A549 (cell line): Measurements from ENCODE around the gene SCIN. TPM values are rescaled to one million over a fixed set of nuclear protein-coding genes. Genes with fewer than 3 reads are reported as not detected.
A peak's percentile ranks its signal among the peaks of the same experiment; 100 is the strongest.

ENCODE experiments used
- ATAC-seq, 2 experiments: fragments of 200-7000 bp in 1 of 2; fragments of >200 bp in 1 of 2; cut with Nextera tagmentation in 1 of 2; cut with Tn5 transposase in 1 of 2; 3 replicates each; pipeline versions ENCODE4 v1.8.0 to v1.9.1; 2018 to 2020; ENCODE audit warnings: mild to moderate bottlenecking in 1 of 2, moderate library complexity in 1 of 2
- CTCF ChIA-PET: fragments of 300-600 bp; sonication (Branson Sonifier 250); formaldehyde crosslinking; extraction: SDS; loops from one replicate; lab custom pipeline; 2021; ENCODE audit warnings: antibody characterized with exemption, inconsistent platforms; lab: Yijun Ruan, JAX
- POLR2A ChIA-PET: fragments of 350-600 bp; formaldehyde crosslinking; extraction: SDS; loops from one replicate; lab custom pipeline; 2021; ENCODE audit warnings: antibody characterized with exemption, inconsistent platforms; lab: Yijun Ruan, JAX
- DNase-seq, 2 experiments: peaks; one replicate each; pipeline versions ENCODE4 v3.0.0 to v3.0.0-alpha.2; 2011 to 2016; ENCODE audit warnings: low read depth in 1 of 2, low spot score in 1 of 2
- FAIRE-seq: peaks from 2 replicates; lab custom pipeline; 2011; peaks lifted over from hg19 to GRCh38; lab: Jason Lieb, UNC
- H3K27ac ChIP-seq, 2 experiments: fragments of >200 bp; sonication (Bioruptor Twin); formaldehyde crosslinking; 3 replicates each; pipeline ENCODE4 v1.5.1; 2016 to 2017
- H3K4me1 ChIP-seq: fragments of >200 bp; sonication (Bioruptor Twin); formaldehyde crosslinking; 3 replicates; pipeline ENCODE4 v1.6.1; 2016
- H3K4me2 ChIP-seq: fragments of >200 bp; sonication (Bioruptor Twin); formaldehyde crosslinking; 3 replicates; pipeline ENCODE4 v1.6.1; 2016
- H3K4me3 ChIP-seq: fragments of >200 bp; sonication (Bioruptor Twin); formaldehyde crosslinking; 3 replicates; pipeline ENCODE4 v1.5.1; 2016
- H3K9me3 ChIP-seq: fragments of >200 bp; sonication (Bioruptor Twin); formaldehyde crosslinking; 3 replicates; pipeline ENCODE4 v1.6.1; 2016
- CEBPB ChIP-seq, 2 experiments: fragments of >200 bp in 1 of 2; sonication (Bioruptor Twin) in 1 of 2; formaldehyde crosslinking in 1 of 2; IDR thresholded peaks; 2 replicates each; pipeline ENCODE4 v1.6.1; 2012 to 2016
- CHD2 ChIP-seq: fragments of 150-350 bp; IDR thresholded peaks from 2 replicates; pipeline ENCODE4 v1.6.1; 2014; ENCODE audit warnings: low read length; ENCODE audit not compliant: partially characterized antibody
- CHD4 ChIP-seq: fragments of 200-600 bp; sonication (generic); IDR thresholded peaks from 2 replicates; pipeline ENCODE4 v1.6.1; 2016; ENCODE audit warnings: antibody characterized with exemption, mild to moderate bottlenecking, borderline replicate concordance
- EHF ChIP-seq: fragments of 250-450 bp; sonication (Bioruptor Pico); IDR thresholded peaks from 2 replicates; pipeline ENCODE4 v1.5.0; 2020; ENCODE audit warnings: mild to moderate bottlenecking
- EHMT2 ChIP-seq: fragments of 200-600 bp; sonication (generic); IDR thresholded peaks from 2 replicates; pipeline ENCODE4 v1.6.1; 2016; ENCODE audit warnings: antibody characterized with exemption, low read depth, mild to moderate bottlenecking, moderate library complexity
- EP300 ChIP-seq, 2 experiments: fragments of >200 bp; sonication (Bioruptor Twin); formaldehyde crosslinking; IDR thresholded peaks; 2 replicates in 1 of 2; 3 replicates in 1 of 2; pipeline ENCODE4 v1.6.1; 2016 to 2017
- FOSB ChIP-seq: fragments of 250-450 bp; sonication (Bioruptor Pico); IDR thresholded peaks from 2 replicates; pipeline ENCODE4 v1.5.0; 2020; ENCODE audit warnings: mild to moderate bottlenecking, moderate library complexity
- HOXB5 ChIP-seq: fragments of 250-450 bp; sonication (Bioruptor Pico); IDR thresholded peaks from 2 replicates; pipeline ENCODE4 v1.5.0; 2020; ENCODE audit warnings: mild to moderate bottlenecking, moderate library complexity
- KDM1A ChIP-seq: fragments of 200-600 bp; sonication (generic); IDR thresholded peaks from 2 replicates; pipeline ENCODE4 v1.6.1; 2016; ENCODE audit warnings: low read depth, mild to moderate bottlenecking
- MAFK ChIP-seq: fragments of 450-650 bp; IDR thresholded peaks from 2 replicates; pipeline ENCODE4 v1.6.1; 2014; ENCODE audit not compliant: partially characterized antibody
- NR3C1 ChIP-seq: fragments of >200 bp; sonication (Bioruptor Twin); formaldehyde crosslinking; IDR thresholded peaks from 3 replicates; pipeline ENCODE4 v1.6.1; 2017
- POLR2AphosphoS2 ChIP-seq: conservative IDR thresholded peaks from 2 replicates; pipeline ENCODE4 v1.6.1; 2012; ENCODE audit warnings: low read length, improper control_type of control experiment, inconsistent platforms
- SREBF2 ChIP-seq: fragments of 450-650 bp; IDR thresholded peaks from 2 replicates; pipeline ENCODE4 v1.6.1; 2014; ENCODE audit warnings: mild to moderate bottlenecking, moderate library complexity
- ZC3H11A ChIP-seq: fragments of 450-650 bp; IDR thresholded peaks from 2 replicates; pipeline ENCODE4 v1.6.1; 2014; ENCODE audit warnings: antibody characterized with exemption, mild to moderate bottlenecking
- ZNF302 ChIP-seq: fragments of 250-450 bp; sonication (Bioruptor Pico); IDR thresholded peaks from 2 replicates; pipeline ENCODE4 v1.9.0; 2021; ENCODE audit warnings: inconsistent platforms, mild to moderate bottlenecking, moderate library complexity
- ZSCAN20 ChIP-seq: fragments of 250-450 bp; sonication (Bioruptor Pico); IDR thresholded peaks from 2 replicates; pipeline ENCODE4 v1.8.0; 2022; ENCODE audit warnings: mild to moderate bottlenecking, moderate library complexity
- WGBS: methylation state at CpG from one replicate; pipeline ENCODE4 v1.1.6; 2017; ENCODE audit errors: missing lambda C conversion rate; 5-methylcytosine and 5-hydroxymethylcytosine counted together
- polyA plus RNA-seq, 4 experiments: library from polyadenylated mRNA; depleted of rRNA in 3 of 4; stranded (reverse); fragments of >200 nt; fragmentation: RNase III in 1 of 4; extraction: RNeasy Plus Mini Kit Qiagen cat#74134 plus additional on column Dnase treatment in 1 of 4; gene quantifications; 2 replicates in 3 of 4; 3 replicates in 1 of 4; pipeline ENCODE4 v1.2.3, GENCODE V29; 2011 to 2017
- TF ChIP-seq, protein P1 (sequence below): fragments of 200-600 bp; sonication (generic); IDR thresholded peaks from 2 replicates; pipeline ENCODE4 v1.6.1; 2016; ENCODE audit warnings: antibody characterized with exemption, mild to moderate bottlenecking, moderate library complexity
- TF ChIP-seq, protein P2 (sequence below): fragments of 450-650 bp; IDR thresholded peaks from 2 replicates; pipeline ENCODE4 v1.6.1; 2014; ENCODE audit warnings: antibody characterized with exemption

SCIN gene
- polyA plus RNA-seq, 2 of the 4 experiments (the other 2 are of a cell fraction), result 0.05 to 0.27 TPM

DNA sequence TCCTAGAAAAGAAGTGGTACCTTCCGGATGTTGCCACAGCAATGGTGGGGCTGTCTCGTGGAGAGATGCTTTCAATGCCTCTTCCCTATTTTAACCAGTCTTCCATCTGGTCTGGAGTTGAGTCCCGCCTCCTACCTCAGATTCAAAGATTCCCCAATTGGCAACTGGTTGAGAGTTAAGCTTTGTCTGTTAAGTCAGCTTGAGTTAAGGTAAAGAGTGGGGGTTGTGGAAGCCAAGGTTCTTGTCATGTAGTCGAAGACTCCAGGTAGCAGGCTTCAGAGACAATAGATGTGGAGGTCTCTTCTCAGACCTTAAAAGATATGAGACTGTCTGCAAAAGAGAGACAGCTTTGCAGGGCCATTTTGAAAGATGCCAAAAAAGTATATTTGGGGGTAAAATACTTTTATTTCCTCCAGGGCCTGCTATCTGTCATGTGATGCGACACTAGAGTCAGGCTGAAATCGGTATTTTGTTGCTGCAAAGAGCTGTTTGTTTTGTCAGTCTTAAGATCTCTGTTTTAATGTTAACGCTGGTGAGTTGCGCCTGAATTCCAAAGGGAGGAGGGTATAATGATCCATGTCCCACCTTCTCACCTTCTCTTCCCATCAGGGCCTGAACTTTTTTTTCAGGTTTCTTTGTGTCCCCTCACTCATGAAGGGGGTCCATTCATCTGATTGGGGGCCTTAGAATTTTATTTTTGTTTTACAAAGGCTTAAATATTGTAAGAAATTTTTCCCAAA, 40.4 kb upstream of the SCIN start:
- H3K4me3 ChIP-seq, result no peak overlapping the region
- no peaks in the 10 kb centered on the region; the same call in 2 of the 3 replicates for H3K9me3 ChIP-seq
- TF ChIP-seq, protein P1, sequence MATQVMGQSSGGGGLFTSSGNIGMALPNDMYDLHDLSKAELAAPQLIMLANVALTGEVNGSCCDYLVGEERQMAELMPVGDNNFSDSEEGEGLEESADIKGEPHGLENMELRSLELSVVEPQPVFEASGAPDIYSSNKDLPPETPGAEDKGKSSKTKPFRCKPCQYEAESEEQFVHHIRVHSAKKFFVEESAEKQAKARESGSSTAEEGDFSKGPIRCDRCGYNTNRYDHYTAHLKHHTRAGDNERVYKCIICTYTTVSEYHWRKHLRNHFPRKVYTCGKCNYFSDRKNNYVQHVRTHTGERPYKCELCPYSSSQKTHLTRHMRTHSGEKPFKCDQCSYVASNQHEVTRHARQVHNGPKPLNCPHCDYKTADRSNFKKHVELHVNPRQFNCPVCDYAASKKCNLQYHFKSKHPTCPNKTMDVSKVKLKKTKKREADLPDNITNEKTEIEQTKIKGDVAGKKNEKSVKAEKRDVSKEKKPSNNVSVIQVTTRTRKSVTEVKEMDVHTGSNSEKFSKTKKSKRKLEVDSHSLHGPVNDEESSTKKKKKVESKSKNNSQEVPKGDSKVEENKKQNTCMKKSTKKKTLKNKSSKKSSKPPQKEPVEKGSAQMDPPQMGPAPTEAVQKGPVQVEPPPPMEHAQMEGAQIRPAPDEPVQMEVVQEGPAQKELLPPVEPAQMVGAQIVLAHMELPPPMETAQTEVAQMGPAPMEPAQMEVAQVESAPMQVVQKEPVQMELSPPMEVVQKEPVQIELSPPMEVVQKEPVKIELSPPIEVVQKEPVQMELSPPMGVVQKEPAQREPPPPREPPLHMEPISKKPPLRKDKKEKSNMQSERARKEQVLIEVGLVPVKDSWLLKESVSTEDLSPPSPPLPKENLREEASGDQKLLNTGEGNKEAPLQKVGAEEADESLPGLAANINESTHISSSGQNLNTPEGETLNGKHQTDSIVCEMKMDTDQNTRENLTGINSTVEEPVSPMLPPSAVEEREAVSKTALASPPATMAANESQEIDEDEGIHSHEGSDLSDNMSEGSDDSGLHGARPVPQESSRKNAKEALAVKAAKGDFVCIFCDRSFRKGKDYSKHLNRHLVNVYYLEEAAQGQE, result no peak
- no peak for TF ChIP-seq NR3C1
- no peak for TF ChIP-seq CHD2
- no peak for TF ChIP-seq SREBF2
- no peak for TF ChIP-seq ZC3H11A
- no peak for TF ChIP-seq POLR2AphosphoS2
- no peak for TF ChIP-seq CEBPB (IDR thresholded peaks at IDR 0.05)
- no peak for TF ChIP-seq EP300 (IDR thresholded peaks at IDR 0.05)
- TF ChIP-seq ZSCAN20, result no peak
- TF ChIP-seq, protein P2, sequence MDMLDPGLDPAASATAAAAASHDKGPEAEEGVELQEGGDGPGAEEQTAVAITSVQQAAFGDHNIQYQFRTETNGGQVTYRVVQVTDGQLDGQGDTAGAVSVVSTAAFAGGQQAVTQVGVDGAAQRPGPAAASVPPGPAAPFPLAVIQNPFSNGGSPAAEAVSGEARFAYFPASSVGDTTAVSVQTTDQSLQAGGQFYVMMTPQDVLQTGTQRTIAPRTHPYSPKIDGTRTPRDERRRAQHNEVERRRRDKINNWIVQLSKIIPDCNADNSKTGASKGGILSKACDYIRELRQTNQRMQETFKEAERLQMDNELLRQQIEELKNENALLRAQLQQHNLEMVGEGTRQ, result no peak
- TF ChIP-seq, all 56 proteins: peak for 0
- ATAC-seq (no peak), FAIRE-seq (no peak), DNase-seq (no peak)
- Histone ChIP-seq H3K4me2 (no peak overlapping the region), H3K4me1 (no peaks in the 10 kb centered on the region), H3K27ac (no peak overlapping the region)
- POLR2A ChIA-PET, result no interaction called here
- 80% methylated on average over 8 of the region's 8 CpGs for WGBS
- CTCF ChIA-PET, result no interaction called here

DNA sequence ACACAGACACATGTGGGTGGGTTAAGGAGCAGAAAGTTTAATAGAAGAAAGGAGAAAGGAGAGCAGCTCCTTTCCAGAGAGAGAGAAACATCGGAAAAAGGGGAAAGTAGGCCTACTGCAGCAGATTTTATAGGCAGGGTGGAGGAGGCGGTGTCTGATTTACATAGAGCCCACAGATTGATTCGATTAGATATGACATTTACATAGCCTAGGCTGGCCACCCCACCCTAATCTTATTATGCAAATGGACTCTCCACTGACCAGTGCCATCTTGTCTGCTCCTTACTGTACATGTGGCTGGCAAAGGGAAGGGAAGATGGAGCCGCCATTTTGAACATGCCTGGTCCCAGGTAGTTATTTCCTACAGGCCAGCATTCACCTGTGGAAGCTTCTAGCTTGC, 38.7 kb upstream of the SCIN start:
- H3K9me3 ChIP-seq, result no peaks in the 10 kb centered on the region; the same call in 1 of the 3 replicates
- no peak overlapping the region for H3K27ac ChIP-seq
- ChIA-PET CTCF (interaction anchor here (1.0 to 2.7 kb wide), 5 partner anchors 10 to 107 kb away, joined by 3 to 14 read pairs (median 4); no protein-coding TSS in a partner anchor), POLR2A (no interaction called here)
- DNase-seq, result no peak
- FAIRE-seq, result no peak
- no peak overlapping the region for H3K4me3 ChIP-seq
- H3K4me2 ChIP-seq, result no peak overlapping the region
- H3K4me1 ChIP-seq, result no peaks in the 10 kb centered on the region
- TF ChIP-seq HOXB5 (CRISPR knock-in tag) (no peak), CHD4 (no peak), FOSB (no peak), EHF (CRISPR knock-in tag) (no peak), ZNF302 (CRISPR knock-in tag) (no peak), EHMT2 (no peak), SREBF2 (no peak)
- TF ChIP-seq, all 56 proteins: peak for 0
- WGBS, result 57% methylated on average over 4 of the region's 4 CpGs
- no peak for ATAC-seq

- CTCF ChIA-PET, result interaction anchor here (0.6 to 4.1 kb wide), 3 partner anchors 9 to 88 kb away, joined by 3 to 16 read pairs (median 3); no protein-coding TSS in a partner anchor
- Histone ChIP-seq H3K4me3 (no peak overlapping the region), H3K4me1 (no peaks in the 10 kb centered on the region), H3K4me2 (no peak overlapping the region), H3K27ac (no peak overlapping the region), H3K9me3 (no peaks in the 10 kb centered on the region; the same call in 1 of the 3 replicates)
- DNase-seq, result no peak
- 50% methylated on average over 2 of the region's 2 CpGs for WGBS
- ATAC-seq, result no peak
- peak; percentile 60 for TF ChIP-seq MAFK
- no peak for TF ChIP-seq KDM1A
- POLR2A ChIA-PET, result no interaction called here
- FAIRE-seq, result no peak
Measured at GRCh38 chr7:12534046-12534445, 36.5 kb upstream of the SCIN start.
